ENCODE data around the gene MXRA7. TPM values are rescaled to one million over a fixed set of nuclear protein-coding genes. Genes with fewer than 3 reads are reported as not detected.
A peak's percentile ranks its signal among the peaks of the same experiment; 100 is the strongest.

Gene MXRA7
- total RNA-seq, 6 experiments from 2014 or later, result 180 to 259 (median 192) TPM

- Mint-ChIP-seq H3K4me1 (ENCODE audit: low read depth) (peaks cover 54% of the 10 kb centered on the region), H3K27ac (peak within 1 kb of the TSS; percentile 98), H3K4me3 (peak within 1 kb of the TSS; percentile 99), H3K9me3 (no peaks in the 10 kb centered on the region), H3K36me3 (ENCODE audit: low read depth) (peaks cover 38% of the 10 kb centered on the region), H3K27me3 (ENCODE audit: insufficient read depth) (peaks cover 15% of the 10 kb centered on the region)
- peak; percentile 98 for DNase-seq
- no peak for TF ChIP-seq CTCF (IDR thresholded peaks at IDR 0.05)
Measured at GRCh38 chr17:76737082-76737675, 26.4 kb upstream of the MXRA7 start, which contains the start of gene SRSF2. Gene SRSF2, minus strand, starts transcription at chr17:76737331. Its CDS starts 171 bp downstream, at chr17:76737160.

GRCh38 chr17:76736349-76737081 is 25.8 kb upstream of the MXRA7 start:
- peak; percentile 65 for DNase-seq
- peak overlapping the region; percentile 99 for H3K4me3 Mint-ChIP-seq
- peaks cover 54% of the 10 kb centered on the region for H3K4me1 Mint-ChIP-seq (ENCODE audit: low read depth)
- TF ChIP-seq CTCF (IDR thresholded peaks at IDR 0.05), result peak; percentile 34; the same call in 1 of the 2 replicates
- H3K9me3 Mint-ChIP-seq, result no peaks in the 10 kb centered on the region
- peak overlapping the region; percentile 98 for H3K27ac Mint-ChIP-seq
- peaks cover 33% of the 10 kb centered on the region for H3K36me3 Mint-ChIP-seq (ENCODE audit: low read depth)
- H3K27me3 Mint-ChIP-seq (ENCODE audit: insufficient read depth), result peaks cover 15% of the 10 kb centered on the region

DNA sequence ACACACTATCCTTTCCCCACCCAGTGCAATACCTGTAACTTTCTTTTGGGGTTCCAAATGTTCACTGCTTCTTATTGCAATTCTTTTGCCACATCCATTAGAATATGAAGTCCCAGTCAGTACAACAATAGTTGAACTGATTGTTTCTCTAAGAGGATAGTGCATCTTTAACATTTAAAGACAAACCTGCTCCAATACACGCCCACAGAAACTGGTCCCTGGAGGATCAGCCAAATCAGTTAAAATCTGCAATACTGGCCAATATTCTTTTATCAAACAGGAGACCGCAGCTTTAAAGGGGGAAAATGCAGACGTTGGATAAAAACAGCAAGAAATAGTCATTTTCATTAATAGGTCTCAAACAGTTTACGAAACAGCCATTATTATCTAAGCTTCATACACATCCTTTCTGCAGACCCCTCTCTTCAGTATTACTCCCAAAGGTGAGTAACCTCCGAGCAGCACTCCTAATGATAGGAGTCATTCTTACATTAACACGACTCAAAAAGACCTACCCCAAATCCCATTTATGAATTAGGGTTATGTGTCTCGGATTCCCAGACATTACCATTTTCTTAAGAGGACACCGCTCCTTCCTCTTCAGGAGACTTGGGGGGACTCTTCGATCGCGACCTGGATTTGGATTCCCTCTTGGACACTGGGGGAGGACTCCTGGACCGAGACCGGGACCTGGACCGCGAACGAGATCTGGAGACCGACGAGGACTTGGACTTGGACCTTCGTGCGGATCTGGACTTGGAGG is 25.0 kb upstream of the MXRA7 start:
- Mint-ChIP-seq H3K27me3 (ENCODE audit: insufficient read depth) (peaks cover 15% of the 10 kb centered on the region), H3K9me3 (no peaks in the 10 kb centered on the region), H3K27ac (peak overlapping the region; percentile 96), H3K4me3 (peak overlapping the region; percentile 99), H3K4me1 (ENCODE audit: low read depth) (peaks cover 51% of the 10 kb centered on the region), H3K36me3 (ENCODE audit: low read depth) (peaks cover 33% of the 10 kb centered on the region)
- TF ChIP-seq CTCF (IDR thresholded peaks at IDR 0.05), result no peak
- DNase-seq, result no peak

GRCh38 chr17:76735006-76735405 is 24.2 kb upstream of the MXRA7 start:
- no peaks in the 10 kb centered on the region for H3K9me3 Mint-ChIP-seq
- peaks cover 15% of the 10 kb centered on the region for H3K27me3 Mint-ChIP-seq (ENCODE audit: insufficient read depth)
- H3K4me1 Mint-ChIP-seq (ENCODE audit: low read depth), result peaks cover 43% of the 10 kb centered on the region
- DNase-seq, result peak; percentile 22
- H3K27ac Mint-ChIP-seq, result peak overlapping the region; percentile 96
- no peak for TF ChIP-seq CTCF (IDR thresholded peaks at IDR 0.05)
- peak overlapping the region; percentile 99 for H3K4me3 Mint-ChIP-seq
- H3K36me3 Mint-ChIP-seq (ENCODE audit: low read depth), result peaks cover 38% of the 10 kb centered on the region

DNA sequence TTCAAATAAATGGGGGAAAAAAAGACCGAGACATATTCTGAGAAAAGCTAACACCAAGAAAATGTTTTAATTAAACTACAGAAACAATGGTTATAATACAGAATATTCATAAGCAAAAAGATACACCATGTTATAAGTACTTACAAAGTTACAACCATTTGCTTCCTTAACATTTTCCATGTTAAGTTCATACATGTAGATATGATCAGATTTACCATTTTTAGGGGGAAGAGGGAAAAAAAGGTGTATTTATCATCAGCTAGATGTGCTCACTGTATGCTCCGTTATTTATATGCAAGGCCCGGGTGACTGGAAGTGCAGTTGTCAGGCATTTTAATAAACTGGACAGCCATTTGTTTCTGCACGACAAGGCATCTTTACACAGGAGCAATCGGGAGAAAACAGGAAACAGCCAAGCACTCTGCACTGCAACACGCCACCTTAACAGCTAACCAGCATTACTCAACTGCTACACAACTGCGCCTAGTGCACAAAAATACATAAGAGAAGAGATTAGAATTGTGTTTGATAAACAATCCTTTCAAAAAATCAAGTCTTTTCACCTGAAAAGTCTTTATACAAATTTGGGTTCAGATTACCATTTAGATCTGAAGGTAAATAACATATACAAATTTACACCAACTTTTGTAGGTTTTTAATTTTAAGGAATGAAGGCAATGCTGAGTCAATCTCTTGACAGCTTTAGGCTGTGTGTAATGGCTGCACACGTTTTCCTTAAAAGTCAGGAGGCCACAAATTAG is 23.5 kb upstream of the MXRA7 start:
- Mint-ChIP-seq H3K27ac (peak overlapping the region; percentile 96), H3K4me3 (peak overlapping the region; percentile 99), H3K36me3 (ENCODE audit: low read depth) (peaks cover 40% of the 10 kb centered on the region), H3K9me3 (no peaks in the 10 kb centered on the region), H3K27me3 (ENCODE audit: insufficient read depth) (peaks cover 15% of the 10 kb centered on the region), H3K4me1 (ENCODE audit: low read depth) (peaks cover 44% of the 10 kb centered on the region)
- no peak for TF ChIP-seq CTCF (IDR thresholded peaks at IDR 0.05)
- DNase-seq, result peak; percentile 46
